ENCODE data around the gene ARHGAP10. TPM values are rescaled to one million over a fixed set of nuclear protein-coding genes. Genes with fewer than 3 reads are reported as not detected.

The ARHGAP10 gene
- polyA plus RNA-seq, 1 donor from 2014 or later, result 0.20 TPM

GRCh38 chr4:148041606-148042329 is 309.9 kb downstream of the ARHGAP10 start:
- Mint-ChIP-seq H3K27ac (no peak overlapping the region), H3K9me3 (no peaks in the 10 kb centered on the region), H3K4me3 (no peak overlapping the region), H3K27me3 (peaks cover 5% of the 10 kb centered on the region), H3K36me3 (no peaks in the 10 kb centered on the region), H3K4me1 (peaks cover 0 to 2% (median 0%) of the 10 kb centered on the region in 3 donors)

DNA sequence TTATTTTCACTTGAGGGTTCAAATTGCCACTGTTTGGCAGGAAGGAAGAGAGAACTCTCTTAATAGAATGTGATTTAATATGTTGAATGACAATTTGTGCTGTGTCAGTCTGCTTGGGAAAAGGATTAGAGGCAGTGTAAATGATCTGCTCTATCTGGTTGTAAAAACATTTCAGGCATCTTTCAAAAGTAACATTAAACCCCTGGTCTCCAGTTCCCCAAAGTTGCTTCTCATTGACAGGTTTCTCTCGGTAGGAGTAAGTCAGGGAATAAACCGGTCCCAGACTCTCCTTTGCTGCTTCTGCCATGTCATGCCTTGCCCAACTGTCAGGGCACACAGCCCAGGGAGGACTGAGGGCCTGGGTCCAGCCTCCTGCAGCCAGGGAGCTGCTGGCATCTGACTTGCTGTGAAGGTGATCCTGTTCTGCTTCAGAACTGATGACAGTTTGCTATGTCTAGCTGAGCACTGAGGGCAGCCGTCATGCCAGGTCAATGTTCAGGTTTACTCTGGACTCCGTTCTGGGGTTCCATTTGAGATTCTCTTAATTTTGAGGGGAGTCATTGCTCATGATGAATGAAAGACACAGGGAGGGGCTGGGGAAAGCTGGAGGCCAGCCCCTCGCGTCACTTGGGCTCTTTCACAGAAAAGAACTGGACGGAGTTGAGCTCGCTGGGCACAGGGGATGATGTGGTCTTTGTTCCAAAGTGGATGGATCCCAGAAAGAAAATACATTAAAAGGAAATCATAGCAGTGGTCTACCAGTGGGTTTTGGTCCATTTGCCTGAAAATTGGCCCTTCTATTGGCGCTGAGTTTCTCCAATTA is 312.4 kb downstream of the ARHGAP10 start:
- H3K4me1 Mint-ChIP-seq, result peaks cover 0 to 2% (median 0%) of the 10 kb centered on the region in 3 donors
- H3K4me3 Mint-ChIP-seq, result no peak overlapping the region
- no peaks in the 10 kb centered on the region for H3K36me3 Mint-ChIP-seq
- no peaks in the 10 kb centered on the region for H3K9me3 Mint-ChIP-seq
- peaks cover 5% of the 10 kb centered on the region for H3K27me3 Mint-ChIP-seq
- H3K27ac Mint-ChIP-seq, result no peak overlapping the region

DNA sequence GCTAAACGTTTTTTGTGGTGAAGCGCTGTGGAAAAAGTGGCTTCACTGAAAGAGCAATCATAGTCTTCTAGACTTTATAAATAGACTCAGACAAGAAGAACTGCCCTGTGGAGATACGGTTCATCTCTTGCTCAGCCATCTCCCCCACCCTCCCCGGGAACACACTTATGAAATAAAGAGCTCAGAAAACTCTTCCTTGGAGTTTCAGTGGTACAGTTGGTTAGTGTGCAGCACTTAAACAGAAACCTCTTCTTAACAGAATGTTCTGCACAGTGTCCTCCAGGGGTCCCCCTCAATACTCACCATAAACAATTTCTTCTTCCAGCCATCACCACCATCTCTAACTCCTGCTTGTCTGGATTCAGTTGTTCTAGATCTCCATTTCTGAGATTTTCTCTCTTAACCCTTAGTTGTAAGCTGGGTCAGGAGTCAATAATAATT is 313.0 kb downstream of the ARHGAP10 start:
- Mint-ChIP-seq H3K4me1 (peaks cover 0 to 2% (median 0%) of the 10 kb centered on the region in 3 donors), H3K27ac (peak overlapping the region in 1 of 3 donors; percentile 44), H3K4me3 (no peak overlapping the region), H3K9me3 (no peaks in the 10 kb centered on the region), H3K27me3 (peaks cover 5% of the 10 kb centered on the region), H3K36me3 (no peaks in the 10 kb centered on the region)

DNA sequence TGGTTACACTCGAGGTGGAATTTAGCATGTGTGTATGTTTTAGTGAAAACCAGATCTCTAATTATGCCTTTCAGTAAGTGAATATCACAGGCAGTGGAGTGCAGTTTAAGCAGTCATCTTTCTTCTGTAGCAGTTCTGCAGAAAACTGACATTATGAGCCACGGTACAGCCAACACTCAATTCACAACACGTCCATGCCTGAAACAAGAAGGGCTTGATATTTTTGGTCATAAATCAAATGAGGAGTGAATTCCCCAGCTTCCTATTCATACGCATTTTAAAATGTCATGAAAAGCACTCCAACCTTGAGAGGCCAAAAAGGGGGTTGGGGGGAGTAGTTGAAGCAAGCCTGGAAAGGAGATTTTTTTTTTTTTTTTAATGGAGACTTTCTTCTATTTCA is 316.7 kb downstream of the ARHGAP10 start:
- H3K9me3 Mint-ChIP-seq, result no peaks in the 10 kb centered on the region
- H3K27me3 Mint-ChIP-seq, result peaks cover 5% of the 10 kb centered on the region
- peaks cover 0 to 3% (median 2%) of the 10 kb centered on the region in 3 donors for H3K4me1 Mint-ChIP-seq
- H3K36me3 Mint-ChIP-seq, result no peaks in the 10 kb centered on the region
- H3K27ac Mint-ChIP-seq, result no peak overlapping the region
- H3K4me3 Mint-ChIP-seq, result no peak overlapping the region

GRCh38 chr4:148051403-148051802 is 319.5 kb downstream of the ARHGAP10 start:
- no peak overlapping the region for H3K4me3 Mint-ChIP-seq
- H3K27ac Mint-ChIP-seq, result no peak overlapping the region
- peaks cover under 1 to 3% (median 2%) of the 10 kb centered on the region in 3 donors for H3K4me1 Mint-ChIP-seq
- H3K27me3 Mint-ChIP-seq, result no peaks in the 10 kb centered on the region
- no peaks in the 10 kb centered on the region for H3K36me3 Mint-ChIP-seq
- no peaks in the 10 kb centered on the region for H3K9me3 Mint-ChIP-seq

GRCh38 chr4:148052448-148052847 is 320.6 kb downstream of the ARHGAP10 start:
- peaks cover 11 to 12% (median 12%) of the 10 kb centered on the region in 3 donors for H3K4me1 Mint-ChIP-seq
- no peaks in the 10 kb centered on the region for H3K9me3 Mint-ChIP-seq
- H3K27me3 Mint-ChIP-seq, result peaks cover 2% of the 10 kb centered on the region
- no peak overlapping the region for H3K4me3 Mint-ChIP-seq
- H3K36me3 Mint-ChIP-seq, result no peaks in the 10 kb centered on the region
- peak overlapping the region in 1 of 3 donors; percentile 10 for H3K27ac Mint-ChIP-seq

- H3K36me3 Mint-ChIP-seq, result no peaks in the 10 kb centered on the region
- peak overlapping the region in 1 of 4 donors; percentile 35 for H3K4me3 Mint-ChIP-seq
- H3K27me3 Mint-ChIP-seq, result peaks cover 2% of the 10 kb centered on the region
- H3K9me3 Mint-ChIP-seq, result no peaks in the 10 kb centered on the region
- H3K27ac Mint-ChIP-seq, result no peak overlapping the region
- H3K4me1 Mint-ChIP-seq, result peaks cover 17 to 19% (median 18%) of the 10 kb centered on the region in 3 donors
Measured at GRCh38 chr4:148053298-148054003, 321.6 kb downstream of the ARHGAP10 start.

DNA sequence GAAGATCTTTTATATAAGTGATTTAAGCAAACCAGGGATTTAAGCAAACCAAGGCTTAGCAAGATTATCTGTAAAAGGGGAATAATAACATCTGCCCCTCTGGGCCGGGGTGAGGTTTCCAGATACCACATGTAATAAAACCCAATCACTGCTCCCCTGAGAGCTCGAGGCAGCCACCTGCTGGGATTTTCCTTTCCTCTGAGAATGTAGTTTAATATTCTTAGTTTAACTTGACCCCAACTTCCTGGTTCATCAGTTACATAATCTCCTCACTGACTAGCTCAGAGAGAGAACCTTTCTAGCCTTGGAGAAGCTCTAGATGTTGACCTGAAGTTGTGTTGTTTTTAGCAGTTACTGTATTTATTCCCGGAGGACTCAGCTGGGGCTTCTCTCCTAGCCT is 322.4 kb downstream of the ARHGAP10 start:
- H3K4me1 Mint-ChIP-seq, result peaks cover 18 to 26% (median 25%) of the 10 kb centered on the region in 3 donors
- no peak overlapping the region for H3K27ac Mint-ChIP-seq
- H3K9me3 Mint-ChIP-seq, result peaks cover 0 to 2% (median 0%) of the 10 kb centered on the region in 3 donors
- peak overlapping the region in 1 of 4 donors; percentile 14 for H3K4me3 Mint-ChIP-seq
- peaks cover 2% of the 10 kb centered on the region for H3K27me3 Mint-ChIP-seq
- no peaks in the 10 kb centered on the region for H3K36me3 Mint-ChIP-seq

GRCh38 chr4:148055844-148056243 is 324.0 kb downstream of the ARHGAP10 start:
- Mint-ChIP-seq H3K4me3 (no peak overlapping the region), H3K9me3 (peaks cover 0 to 2% (median 0%) of the 10 kb centered on the region in 3 donors), H3K27me3 (peaks cover 10% of the 10 kb centered on the region), H3K4me1 (peaks cover 20 to 34% (median 32%) of the 10 kb centered on the region in 3 donors), H3K27ac (no peak overlapping the region), H3K36me3 (no peaks in the 10 kb centered on the region)

DNA sequence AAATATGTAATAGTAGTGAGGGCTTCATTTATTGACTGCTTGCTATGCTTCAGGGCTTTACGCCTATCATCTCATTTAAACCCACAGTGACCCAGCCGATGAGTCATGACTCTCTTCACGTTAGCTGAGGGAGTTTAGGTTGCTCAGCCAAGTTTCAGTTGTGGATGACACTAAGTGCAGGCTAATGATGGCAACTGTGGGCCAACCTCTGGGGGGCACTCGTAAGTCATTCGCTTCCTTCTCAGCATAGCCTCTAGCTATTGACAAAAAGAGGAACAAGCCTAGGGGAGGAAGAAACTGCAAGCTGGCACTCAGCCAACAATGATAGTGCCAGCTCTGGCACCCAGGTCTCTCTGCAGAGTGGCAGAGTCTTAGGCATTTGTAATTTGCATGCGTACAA is 325.0 kb downstream of the ARHGAP10 start:
- H3K27ac Mint-ChIP-seq, result no peak overlapping the region
- H3K4me1 Mint-ChIP-seq, result peaks cover 19 to 37% (median 32%) of the 10 kb centered on the region in 3 donors
- peaks cover 0 to 2% (median 0%) of the 10 kb centered on the region in 3 donors for H3K9me3 Mint-ChIP-seq
- peak overlapping the region in 2 of 4 donors; percentile 19 to 30 for H3K4me3 Mint-ChIP-seq
- H3K36me3 Mint-ChIP-seq, result no peaks in the 10 kb centered on the region
- peaks cover 14% of the 10 kb centered on the region for H3K27me3 Mint-ChIP-seq

DNA sequence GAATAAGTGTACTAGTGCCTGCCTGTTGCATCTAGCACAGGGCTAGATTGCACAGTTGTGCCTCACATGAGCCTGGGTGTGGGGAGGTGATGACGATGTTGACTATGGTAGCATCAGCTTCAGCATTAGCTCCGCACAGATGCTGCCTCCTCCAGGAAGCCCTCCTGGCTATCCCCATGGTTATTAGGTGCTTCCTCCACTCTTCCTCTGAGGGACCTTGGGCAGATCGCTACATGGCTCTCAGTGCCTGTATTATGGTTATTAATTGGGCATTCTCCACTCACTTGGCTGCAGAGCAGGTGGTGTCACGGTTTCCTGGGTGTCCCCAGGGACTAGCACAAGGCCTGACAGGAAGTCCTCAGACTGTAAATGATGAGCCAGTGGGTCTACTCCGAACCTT is 325.6 kb downstream of the ARHGAP10 start:
- Mint-ChIP-seq H3K4me3 (peak overlapping the region in 2 of 4 donors; percentile 19 to 39), H3K36me3 (no peaks in the 10 kb centered on the region), H3K4me1 (peaks cover 19 to 37% (median 32%) of the 10 kb centered on the region in 3 donors), H3K27me3 (peaks cover 14% of the 10 kb centered on the region), H3K9me3 (peaks cover 0 to 2% (median 0%) of the 10 kb centered on the region in 3 donors), H3K27ac (peak overlapping the region in 2 of 3 donors; percentile 12 to 20)

- Mint-ChIP-seq H3K27ac (peak overlapping the region; percentile 4 to 20 (median 12)), H3K4me3 (peak overlapping the region in 2 of 4 donors; percentile 10 to 65), H3K4me1 (peaks cover 19 to 37% (median 32%) of the 10 kb centered on the region in 3 donors), H3K9me3 (peaks cover 0 to 2% (median 0%) of the 10 kb centered on the region in 3 donors), H3K27me3 (peaks cover 14% of the 10 kb centered on the region), H3K36me3 (no peaks in the 10 kb centered on the region)
Measured at GRCh38 chr4:148057984-148058859, 326.3 kb downstream of the ARHGAP10 start.

GRCh38 chr4:148059617-148060180 is 327.8 kb downstream of the ARHGAP10 start:
- no peaks in the 10 kb centered on the region for H3K36me3 Mint-ChIP-seq
- peaks cover 19 to 35% (median 32%) of the 10 kb centered on the region in 3 donors for H3K4me1 Mint-ChIP-seq
- H3K4me3 Mint-ChIP-seq, result no peak overlapping the region
- H3K9me3 Mint-ChIP-seq, result peaks cover 0 to 2% (median 0%) of the 10 kb centered on the region in 3 donors
- H3K27ac Mint-ChIP-seq, result no peak overlapping the region
- peaks cover 14% of the 10 kb centered on the region for H3K27me3 Mint-ChIP-seq
